K562 (cell line): ENCODE results near the gene HELB. TPM values are rescaled to one million over a fixed set of nuclear protein-coding genes. Genes with fewer than 3 reads are reported as not detected.

Experiments
- EHMT2 ChIP-seq: fragments of 450-650 bp; IDR thresholded peaks from 2 replicates; pipeline ENCODE4 v1.6.1; 2018; ENCODE audit warnings: antibody characterized with exemption
- KLF6 ChIP-seq: fragments of 250-450 bp; sonication (Bioruptor Pico); IDR thresholded peaks from 2 replicates; pipeline ENCODE4 v1.4.0; 2020; ENCODE audit warnings: mild to moderate bottlenecking, moderate library complexity, borderline replicate concordance
- MECOM ChIP-seq: fragments of 250-450 bp; sonication (Bioruptor Pico); IDR thresholded peaks from 2 replicates; pipeline ENCODE4 v1.8.0; 2022; ENCODE audit warnings: inconsistent platforms
- ZNF75A ChIP-seq: fragments of 450-650 bp; formaldehyde crosslinking; IDR thresholded peaks from 2 replicates; pipeline ENCODE4 v1.4.0; 2020; ENCODE audit warnings: mild to moderate bottlenecking
- polyA plus RNA-seq, 8 experiments: library from polyadenylated mRNA; depleted of rRNA in 4 of 8; stranded (reverse) in 5 of 8; unstranded in 3 of 8; fragments of >200 nt; fragmentation: Nextera tagmentation in 2 of 8; fragmentation: Illumina TruSeq in 1 of 8; extraction: Ambion mirVana in 2 of 8; extraction: Trizol in 1 of 8; gene quantifications; 2 replicates each; pipeline versions ENCODE4 v1.2.1 to v1.2.3, GENCODE V29; 2011 to 2014; ENCODE audit warnings: inconsistent platforms in 1 of 8, missing spikeins in 1 of 8
- total RNA-seq, 7 experiments: library from RNA; depleted of rRNA in 6 of 7; stranded (reverse); fragments of >200 nt in 6 of 7; fragmentation: Illumina TruSeq in 2 of 7; extraction: Trizol in 2 of 7; gene quantifications; 2 replicates each; pipeline versions ENCODE4 v1.2.1 to v1.2.3, GENCODE V29; 2011 to 2021; ENCODE audit warnings: low replicate concordance in 1 of 7
- TF ChIP-seq, protein P1 (sequence below), 2 experiments: fragments of 250-450 bp in 1 of 2; fragments of 450-650 bp in 1 of 2; sonication (Bioruptor Pico) in 1 of 2; IDR thresholded peaks; 2 replicates each; pipeline versions ENCODE4 v1.6.1 to v1.8.0; 2016 to 2021; ENCODE audit warnings: mild to moderate bottlenecking in 2 of 2, moderate library complexity in 2 of 2, missing compliant biosample characterization in 1 of 2, missing genetic modification characterization in 1 of 2
- TF ChIP-seq, protein P2 (sequence below): fragments of 450-650 bp; formaldehyde crosslinking; IDR thresholded peaks from 2 replicates; pipeline ENCODE4 v1.4.0; 2020; ENCODE audit warnings: mild to moderate bottlenecking, mixed read lengths
- TF ChIP-seq, protein P3 (sequence below): fragments of 250-450 bp; sonication (Bioruptor Pico); IDR thresholded peaks from 2 replicates; pipeline ENCODE4 v1.4.0; 2020
- TF ChIP-seq, protein P4 (sequence below): fragments of 200-800 bp; sonication (Bioruptor generic); IDR thresholded peaks from 2 replicates; pipeline ENCODE4 v1.6.1; 2017; ENCODE audit warnings: missing genetic modification characterization, missing compliant biosample characterization
- TF ChIP-seq, protein P5 (sequence below): fragments of 450-650 bp; formaldehyde crosslinking; IDR thresholded peaks from 2 replicates; pipeline ENCODE4 v1.4.0; 2020; ENCODE audit warnings: mild to moderate bottlenecking, moderate library complexity
- TF ChIP-seq, protein P6 (sequence below): fragments of 450-650 bp; IDR thresholded peaks from 2 replicates; pipeline ENCODE4 v1.6.1; 2016; ENCODE audit warnings: borderline replicate concordance

HELB gene
- total and polyA plus RNA-seq, 9 of the 15 experiments (the other 6 are each of a cell fraction or from before 2014, with no cell fraction given), result 0.74 to 7.6 (median 2.4) TPM

DNA sequence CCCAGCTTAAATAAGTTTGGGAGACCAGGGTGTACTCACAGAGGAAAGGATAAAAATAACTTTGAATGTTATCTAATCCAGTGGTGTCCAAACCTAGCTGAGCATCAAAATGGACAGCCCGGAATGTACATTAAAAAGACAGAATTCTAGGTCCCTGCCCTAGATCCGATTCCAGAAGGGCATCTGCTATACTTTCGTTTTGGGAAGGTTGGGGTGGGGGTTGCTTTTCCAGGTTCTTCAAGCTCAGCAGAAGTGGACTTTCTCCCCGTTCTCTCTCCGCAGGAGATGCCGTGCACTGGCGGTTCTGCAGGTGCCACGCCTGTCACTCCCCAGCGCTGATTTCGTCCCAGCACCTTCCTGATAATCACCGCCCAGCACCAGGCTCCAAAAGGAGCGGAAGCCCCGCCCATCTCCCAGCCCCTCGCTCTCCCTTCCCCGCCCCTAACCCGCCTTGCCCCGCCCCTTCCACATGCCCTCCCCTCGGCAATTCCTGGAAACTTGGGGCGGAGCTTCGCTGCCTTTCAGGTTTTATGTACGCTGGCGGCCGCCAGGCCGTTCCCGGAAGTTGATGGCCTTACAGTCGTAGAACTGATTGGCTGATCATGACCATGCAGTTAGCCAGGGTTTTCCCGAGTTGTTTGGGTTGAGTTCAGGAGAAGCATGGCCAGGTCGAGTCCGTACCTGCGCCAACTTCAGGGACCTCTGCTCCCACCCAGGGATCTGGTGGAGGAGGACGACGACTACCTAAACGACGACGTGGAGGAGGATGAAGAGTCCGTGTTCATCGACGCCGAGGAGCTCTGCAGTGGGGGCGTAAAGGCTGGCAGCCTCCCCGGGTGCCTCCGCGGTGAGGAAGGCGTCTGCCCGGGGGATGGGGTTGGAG is at the start of gene HELB (continued):
- TF ChIP-seq, protein P1, sequence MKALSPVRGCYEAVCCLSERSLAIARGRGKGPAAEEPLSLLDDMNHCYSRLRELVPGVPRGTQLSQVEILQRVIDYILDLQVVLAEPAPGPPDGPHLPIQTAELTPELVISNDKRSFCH (CRISPR knock-in tag; IDR thresholded peaks at IDR 0.05), result no peak
- TF ChIP-seq, protein P1 (tag; IDR thresholded peaks at IDR 0.05), result 0 out of 2 replicates have a peak, but pooled peaks have one; percentile 38
- TF ChIP-seq, protein P2, sequence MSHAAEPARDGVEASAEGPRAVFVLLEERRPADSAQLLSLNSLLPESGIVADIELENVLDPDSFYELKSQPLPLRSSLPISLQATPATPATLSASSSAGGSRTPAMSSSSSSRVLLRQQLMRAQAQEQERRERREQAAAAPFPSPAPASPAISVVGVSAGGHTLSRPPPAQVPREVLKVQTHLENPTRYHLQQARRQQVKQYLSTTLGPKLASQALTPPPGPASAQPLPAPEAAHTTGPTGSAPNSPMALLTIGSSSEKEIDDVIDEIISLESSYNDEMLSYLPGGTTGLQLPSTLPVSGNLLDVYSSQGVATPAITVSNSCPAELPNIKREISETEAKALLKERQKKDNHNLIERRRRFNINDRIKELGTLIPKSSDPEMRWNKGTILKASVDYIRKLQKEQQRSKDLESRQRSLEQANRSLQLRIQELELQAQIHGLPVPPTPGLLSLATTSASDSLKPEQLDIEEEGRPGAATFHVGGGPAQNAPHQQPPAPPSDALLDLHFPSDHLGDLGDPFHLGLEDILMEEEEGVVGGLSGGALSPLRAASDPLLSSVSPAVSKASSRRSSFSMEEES, result no peak
- TF ChIP-seq, protein P3, sequence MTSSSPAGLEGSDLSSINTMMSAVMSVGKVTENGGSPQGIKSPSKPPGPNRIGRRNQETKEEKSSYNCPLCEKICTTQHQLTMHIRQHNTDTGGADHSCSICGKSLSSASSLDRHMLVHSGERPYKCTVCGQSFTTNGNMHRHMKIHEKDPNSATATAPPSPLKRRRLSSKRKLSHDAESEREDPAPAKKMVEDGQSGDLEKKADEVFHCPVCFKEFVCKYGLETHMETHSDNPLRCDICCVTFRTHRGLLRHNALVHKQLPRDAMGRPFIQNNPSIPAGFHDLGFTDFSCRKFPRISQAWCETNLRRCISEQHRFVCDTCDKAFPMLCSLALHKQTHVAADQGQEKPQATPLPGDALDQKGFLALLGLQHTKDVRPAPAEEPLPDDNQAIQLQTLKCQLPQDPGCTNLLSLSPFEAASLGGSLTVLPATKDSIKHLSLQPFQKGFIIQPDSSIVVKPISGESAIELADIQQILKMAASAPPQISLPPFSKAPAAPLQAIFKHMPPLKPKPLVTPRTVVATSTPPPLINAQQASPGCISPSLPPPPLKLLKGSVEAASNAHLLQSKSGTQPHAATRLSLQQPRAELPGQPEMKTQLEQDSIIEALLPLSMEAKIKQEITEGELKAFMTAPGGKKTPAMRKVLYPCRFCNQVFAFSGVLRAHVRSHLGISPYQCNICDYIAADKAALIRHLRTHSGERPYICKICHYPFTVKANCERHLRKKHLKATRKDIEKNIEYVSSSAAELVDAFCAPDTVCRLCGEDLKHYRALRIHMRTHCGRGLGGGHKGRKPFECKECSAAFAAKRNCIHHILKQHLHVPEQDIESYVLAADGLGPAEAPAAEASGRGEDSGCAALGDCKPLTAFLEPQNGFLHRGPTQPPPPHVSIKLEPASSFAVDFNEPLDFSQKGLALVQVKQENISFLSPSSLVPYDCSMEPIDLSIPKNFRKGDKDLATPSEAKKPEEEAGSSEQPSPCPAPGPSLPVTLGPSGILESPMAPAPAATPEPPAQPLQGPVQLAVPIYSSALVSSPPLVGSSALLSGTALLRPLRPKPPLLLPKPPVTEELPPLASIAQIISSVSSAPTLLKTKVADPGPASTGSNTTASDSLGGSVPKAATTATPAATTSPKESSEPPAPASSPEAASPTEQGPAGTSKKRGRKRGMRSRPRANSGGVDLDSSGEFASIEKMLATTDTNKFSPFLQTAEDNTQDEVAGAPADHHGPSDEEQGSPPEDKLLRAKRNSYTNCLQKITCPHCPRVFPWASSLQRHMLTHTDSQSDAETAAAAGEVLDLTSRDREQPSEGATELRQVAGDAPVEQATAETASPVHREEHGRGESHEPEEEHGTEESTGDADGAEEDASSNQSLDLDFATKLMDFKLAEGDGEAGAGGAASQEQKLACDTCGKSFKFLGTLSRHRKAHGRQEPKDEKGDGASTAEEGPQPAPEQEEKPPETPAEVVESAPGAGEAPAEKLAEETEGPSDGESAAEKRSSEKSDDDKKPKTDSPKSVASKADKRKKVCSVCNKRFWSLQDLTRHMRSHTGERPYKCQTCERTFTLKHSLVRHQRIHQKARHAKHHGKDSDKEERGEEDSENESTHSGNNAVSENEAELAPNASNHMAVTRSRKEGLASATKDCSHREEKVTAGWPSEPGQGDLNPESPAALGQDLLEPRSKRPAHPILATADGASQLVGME, result 0 out of 2 replicates have a peak, but pooled peaks have one; percentile 68
- TF ChIP-seq MECOM (no peak), EHMT2 (0 out of 2 replicates have a peak, but pooled peaks have one; percentile 29), KLF6 (CRISPR knock-in tag) (no peak), ZNF75A (no peak)
- TF ChIP-seq, protein P4, sequence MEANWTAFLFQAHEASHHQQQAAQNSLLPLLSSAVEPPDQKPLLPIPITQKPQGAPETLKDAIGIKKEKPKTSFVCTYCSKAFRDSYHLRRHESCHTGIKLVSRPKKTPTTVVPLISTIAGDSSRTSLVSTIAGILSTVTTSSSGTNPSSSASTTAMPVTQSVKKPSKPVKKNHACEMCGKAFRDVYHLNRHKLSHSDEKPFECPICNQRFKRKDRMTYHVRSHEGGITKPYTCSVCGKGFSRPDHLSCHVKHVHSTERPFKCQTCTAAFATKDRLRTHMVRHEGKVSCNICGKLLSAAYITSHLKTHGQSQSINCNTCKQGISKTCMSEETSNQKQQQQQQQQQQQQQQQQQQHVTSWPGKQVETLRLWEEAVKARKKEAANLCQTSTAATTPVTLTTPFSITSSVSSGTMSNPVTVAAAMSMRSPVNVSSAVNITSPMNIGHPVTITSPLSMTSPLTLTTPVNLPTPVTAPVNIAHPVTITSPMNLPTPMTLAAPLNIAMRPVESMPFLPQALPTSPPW (CRISPR knock-in tag), result peak; percentile 97
- TF ChIP-seq, protein P5, sequence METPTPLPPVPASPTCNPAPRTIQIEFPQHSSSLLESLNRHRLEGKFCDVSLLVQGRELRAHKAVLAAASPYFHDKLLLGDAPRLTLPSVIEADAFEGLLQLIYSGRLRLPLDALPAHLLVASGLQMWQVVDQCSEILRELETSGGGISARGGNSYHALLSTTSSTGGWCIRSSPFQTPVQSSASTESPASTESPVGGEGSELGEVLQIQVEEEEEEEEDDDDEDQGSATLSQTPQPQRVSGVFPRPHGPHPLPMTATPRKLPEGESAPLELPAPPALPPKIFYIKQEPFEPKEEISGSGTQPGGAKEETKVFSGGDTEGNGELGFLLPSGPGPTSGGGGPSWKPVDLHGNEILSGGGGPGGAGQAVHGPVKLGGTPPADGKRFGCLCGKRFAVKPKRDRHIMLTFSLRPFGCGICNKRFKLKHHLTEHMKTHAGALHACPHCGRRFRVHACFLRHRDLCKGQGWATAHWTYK, result peak; percentile 66; the same call in 1 of the 2 replicates
- TF ChIP-seq, protein P6, sequence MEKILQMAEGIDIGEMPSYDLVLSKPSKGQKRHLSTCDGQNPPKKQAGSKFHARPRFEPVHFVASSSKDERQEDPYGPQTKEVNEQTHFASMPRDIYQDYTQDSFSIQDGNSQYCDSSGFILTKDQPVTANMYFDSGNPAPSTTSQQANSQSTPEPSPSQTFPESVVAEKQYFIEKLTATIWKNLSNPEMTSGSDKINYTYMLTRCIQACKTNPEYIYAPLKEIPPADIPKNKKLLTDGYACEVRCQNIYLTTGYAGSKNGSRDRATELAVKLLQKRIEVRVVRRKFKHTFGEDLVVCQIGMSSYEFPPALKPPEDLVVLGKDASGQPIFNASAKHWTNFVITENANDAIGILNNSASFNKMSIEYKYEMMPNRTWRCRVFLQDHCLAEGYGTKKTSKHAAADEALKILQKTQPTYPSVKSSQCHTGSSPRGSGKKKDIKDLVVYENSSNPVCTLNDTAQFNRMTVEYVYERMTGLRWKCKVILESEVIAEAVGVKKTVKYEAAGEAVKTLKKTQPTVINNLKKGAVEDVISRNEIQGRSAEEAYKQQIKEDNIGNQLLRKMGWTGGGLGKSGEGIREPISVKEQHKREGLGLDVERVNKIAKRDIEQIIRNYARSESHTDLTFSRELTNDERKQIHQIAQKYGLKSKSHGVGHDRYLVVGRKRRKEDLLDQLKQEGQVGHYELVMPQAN, result peak; percentile 50; the same call in 1 of the 2 replicates
